ENCODE measurements around the gene PHKB.

Gene PHKB

GRCh38 chr16:47695756-47696155 lies 234.6 kb downstream of the PHKB start:
- TF ChIP-seq EZH2phosphoT487 (IDR thresholded peaks at IDR 0.05; ENCODE audit: low read length) (no peak), EZH2 (optimal IDR thresholded peaks at IDR 0.05; ENCODE audit: low read depth, low read length) (no peak), CTCF (IDR thresholded peaks at IDR 0.05; ENCODE audit: low read length) (no peak)
- H3K27ac ChIP-seq (ENCODE audit: low read length), result no peak overlapping the region
- H3K27me3 ChIP-seq (replicated peaks; ENCODE audit: insufficient read depth, low read length), result no peaks in the 10 kb centered on the region
- no peak overlapping the region for H3K4me2 ChIP-seq (ENCODE audit: low read depth, low read length)
- H3K79me2 ChIP-seq (ENCODE audit: low read length), result no peaks in the 10 kb centered on the region
- H3F3A ChIP-seq (ENCODE audit: insufficient read depth, low read length), result no peaks in the 10 kb centered on the region
- no peak for DNase-seq
- H3K4me1 ChIP-seq (ENCODE audit: low read length), result no peaks in the 10 kb centered on the region
- no peaks in the 10 kb centered on the region for H3K9me3 ChIP-seq (replicated peaks; ENCODE audit: insufficient read depth, low read length)
- no peaks in the 10 kb centered on the region for H3K36me3 ChIP-seq (replicated peaks; ENCODE audit: insufficient read depth, low read length)
- H4K20me1 ChIP-seq (ENCODE audit: insufficient read depth, low read length), result no peaks in the 10 kb centered on the region
- no peak overlapping the region for H3K9ac ChIP-seq (ENCODE audit: low read length)
- H3K4me3 ChIP-seq (ENCODE audit: low read length), result no peak overlapping the region
- no peak overlapping the region for H2AFZ ChIP-seq (ENCODE audit: low read length)
- no peaks in the 10 kb centered on the region for H3K9me2 ChIP-seq (replicated peaks; ENCODE audit: insufficient read depth, low read length)

GRCh38 chr16:47697826-47698225 lies 236.7 kb downstream of the PHKB start:
- no peak for TF ChIP-seq EZH2phosphoT487 (IDR thresholded peaks at IDR 0.05; ENCODE audit: low read length)
- TF ChIP-seq EZH2 (optimal IDR thresholded peaks at IDR 0.05; ENCODE audit: low read depth, low read length), result no peak
- TF ChIP-seq CTCF (IDR thresholded peaks at IDR 0.05; ENCODE audit: low read length), result no peak
- H3K27ac ChIP-seq (ENCODE audit: low read length), result no peak overlapping the region
- no peak for DNase-seq
- H3K4me2 ChIP-seq (ENCODE audit: low read depth, low read length), result no peak overlapping the region
- no peaks in the 10 kb centered on the region for H4K20me1 ChIP-seq (ENCODE audit: insufficient read depth, low read length)
- no peaks in the 10 kb centered on the region for H3F3A ChIP-seq (ENCODE audit: insufficient read depth, low read length)
- H3K9ac ChIP-seq (ENCODE audit: low read length), result no peak overlapping the region
- H3K9me2 ChIP-seq (replicated peaks; ENCODE audit: insufficient read depth, low read length), result no peaks in the 10 kb centered on the region
- H3K4me1 ChIP-seq (ENCODE audit: low read length), result no peaks in the 10 kb centered on the region
- H3K27me3 ChIP-seq (replicated peaks; ENCODE audit: insufficient read depth, low read length), result no peaks in the 10 kb centered on the region
- H3K4me3 ChIP-seq (ENCODE audit: low read length), result no peak overlapping the region
- H3K79me2 ChIP-seq (ENCODE audit: low read length), result no peaks in the 10 kb centered on the region
- no peaks in the 10 kb centered on the region for H3K36me3 ChIP-seq (replicated peaks; ENCODE audit: insufficient read depth, low read length)
- no peaks in the 10 kb centered on the region for H3K9me3 ChIP-seq (replicated peaks; ENCODE audit: insufficient read depth, low read length)
- no peak overlapping the region for H2AFZ ChIP-seq (ENCODE audit: low read length)

GRCh38 chr16:47699106-47699505 lies 238.0 kb downstream of the PHKB start:
- H3K36me3 ChIP-seq (replicated peaks; ENCODE audit: insufficient read depth, low read length), result no peaks in the 10 kb centered on the region

More at GRCh38 chr16:47699106-47699505, 238.0 kb downstream of the PHKB start:
- no peak for DNase-seq
- no peak overlapping the region for H2AFZ ChIP-seq (ENCODE audit: low read length)
- H3K9me2 ChIP-seq (replicated peaks; ENCODE audit: insufficient read depth, low read length), result no peaks in the 10 kb centered on the region
- H3K27ac ChIP-seq (ENCODE audit: low read length), result no peak overlapping the region
- no peak overlapping the region for H3K9ac ChIP-seq (ENCODE audit: low read length)
- no peak overlapping the region for H3K4me3 ChIP-seq (ENCODE audit: low read length)
- no peaks in the 10 kb centered on the region for H3K79me2 ChIP-seq (ENCODE audit: low read length)
- H3K9me3 ChIP-seq (replicated peaks; ENCODE audit: insufficient read depth, low read length), result no peaks in the 10 kb centered on the region
- no peaks in the 10 kb centered on the region for H3K4me1 ChIP-seq (ENCODE audit: low read length)
- H3K4me2 ChIP-seq (ENCODE audit: low read depth, low read length), result no peak overlapping the region
- no peak for TF ChIP-seq CTCF (IDR thresholded peaks at IDR 0.05; ENCODE audit: low read length)
- no peak for TF ChIP-seq EZH2phosphoT487 (IDR thresholded peaks at IDR 0.05; ENCODE audit: low read length)
- no peak for TF ChIP-seq EZH2 (optimal IDR thresholded peaks at IDR 0.05; ENCODE audit: low read depth, low read length)
- H3F3A ChIP-seq (ENCODE audit: insufficient read depth, low read length), result no peaks in the 10 kb centered on the region
- H3K27me3 ChIP-seq (replicated peaks; ENCODE audit: insufficient read depth, low read length), result no peaks in the 10 kb centered on the region
- H4K20me1 ChIP-seq (ENCODE audit: insufficient read depth, low read length), result no peaks in the 10 kb centered on the region

Data from MM.1S (cell line).